ENCODE measurements around the gene GPX4. TPM values are rescaled to one million over a fixed set of nuclear protein-coding genes. Genes with fewer than 3 reads are reported as not detected.
A peak's percentile ranks its signal among the peaks of the same experiment; 100 is the strongest.

Gene GPX4
- total and polyA plus RNA-seq, 9 of the 15 experiments (the other 6 are each of a cell fraction or from before 2014, with no cell fraction given) = 61.4 to 661 (median 349) TPM

GRCh38 chr19:1104311-1105007, 665 bp downstream of the GPX4 start (continued):
- TF ChIP-seq, protein P1, sequence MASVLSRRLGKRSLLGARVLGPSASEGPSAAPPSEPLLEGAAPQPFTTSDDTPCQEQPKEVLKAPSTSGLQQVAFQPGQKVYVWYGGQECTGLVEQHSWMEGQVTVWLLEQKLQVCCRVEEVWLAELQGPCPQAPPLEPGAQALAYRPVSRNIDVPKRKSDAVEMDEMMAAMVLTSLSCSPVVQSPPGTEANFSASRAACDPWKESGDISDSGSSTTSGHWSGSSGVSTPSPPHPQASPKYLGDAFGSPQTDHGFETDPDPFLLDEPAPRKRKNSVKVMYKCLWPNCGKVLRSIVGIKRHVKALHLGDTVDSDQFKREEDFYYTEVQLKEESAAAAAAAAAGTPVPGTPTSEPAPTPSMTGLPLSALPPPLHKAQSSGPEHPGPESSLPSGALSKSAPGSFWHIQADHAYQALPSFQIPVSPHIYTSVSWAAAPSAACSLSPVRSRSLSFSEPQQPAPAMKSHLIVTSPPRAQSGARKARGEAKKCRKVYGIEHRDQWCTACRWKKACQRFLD (CRISPR knock-in tag; IDR thresholded peaks at IDR 0.05) = 0 out of 2 replicates have a peak, but pooled peaks have one; percentile 59
- TF ChIP-seq GATA2 (CRISPR knock-in tag; IDR thresholded peaks at IDR 0.05) (no peak), NFIC (IDR thresholded peaks at IDR 0.05) (0 out of 2 replicates have a peak, but pooled peaks have one; percentile 0), GATAD2A (IDR thresholded peaks at IDR 0.05) (0 out of 2 replicates have a peak, but pooled peaks have one; percentile 1), EGR1 (conservative IDR thresholded peaks at IDR 0.05) (peak; percentile 82), KDM5B (IDR thresholded peaks at IDR 0.05; ENCODE audit: insufficient replicate concordance, low read depth, low read length) (peak; percentile 35), ETV6 (IDR thresholded peaks at IDR 0.05; ENCODE audit: borderline replicate concordance in 1 of 2, low read depth in 2 of 2, low read length in 1 of 2) (no peak), ETV6 (CRISPR knock-in tag; IDR thresholded peaks at IDR 0.05; ENCODE audit: borderline replicate concordance) (0 out of 2 replicates have a peak, but pooled peaks have one; percentile 8), CXXC5 (CRISPR knock-in tag; IDR thresholded peaks at IDR 0.05) (peak; percentile 68), HOXB6 (CRISPR knock-in tag; IDR thresholded peaks at IDR 0.05; ENCODE audit: borderline replicate concordance) (no peak), RBM14 (IDR thresholded peaks at IDR 0.05; ENCODE audit: borderline replicate concordance, insufficient read depth, low read depth, low read length) (no peak), GABPA (tag; conservative IDR thresholded peaks at IDR 0.05; ENCODE audit: low read depth) (peak; percentile 37; the same call in 1 of the 2 replicates), SIN3A (IDR thresholded peaks at IDR 0.05; ENCODE audit: borderline replicate concordance in 2 of 2, control insufficient read depth in 1 of 2, low read depth in 2 of 2, low read length in 2 of 2) (peak; percentile 68 to 78; a peak in 2 of 4 replicates), MAZ (CRISPR knock-in tag; conservative IDR thresholded peaks at IDR 0.05 in 1 of 2, IDR thresholded peaks at IDR 0.05 in 1 of 2) (peak in 1 of 2 experiments; percentile 57; a peak in 2 of 4 replicates), CREM (IDR thresholded peaks at IDR 0.05; ENCODE audit: low read depth) (peak; percentile 90), NR0B1 (IDR thresholded peaks at IDR 0.05; ENCODE audit: partially characterized antibody) (no peak), NONO (IDR thresholded peaks at IDR 0.05; ENCODE audit: low read depth in 2 of 2, low read length in 1 of 2) (peak in 1 of 2 experiments; percentile 48; a peak in 2 of 4 replicates), FOXM1 (IDR thresholded peaks at IDR 0.05; ENCODE audit: low read depth) (no peak), FOXM1 (CRISPR knock-in tag; IDR thresholded peaks at IDR 0.05; ENCODE audit: low read depth) (0 out of 2 replicates have a peak, but pooled peaks have one; percentile 6), DMBX1 (CRISPR knock-in tag; IDR thresholded peaks at IDR 0.05; ENCODE audit: borderline replicate concordance) (no peak), CCNT2 (IDR thresholded peaks at IDR 0.05; ENCODE audit: borderline replicate concordance, extremely low read depth, insufficient read length, low read depth, low read length) (peak; percentile 75)
- TF ChIP-seq, protein P2, sequence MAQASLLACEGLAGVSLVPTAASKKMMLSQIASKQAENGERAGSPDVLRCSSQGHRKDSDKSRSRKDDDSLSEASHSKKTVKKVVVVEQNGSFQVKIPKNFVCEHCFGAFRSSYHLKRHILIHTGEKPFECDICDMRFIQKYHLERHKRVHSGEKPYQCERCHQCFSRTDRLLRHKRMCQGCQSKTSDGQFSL (CRISPR knock-in tag; IDR thresholded peaks at IDR 0.05) = no peak; the same call in 1 of the 2 replicates
- TF ChIP-seq, protein P2 (tag; IDR thresholded peaks at IDR 0.05) = peak in 1 of 2 experiments; percentile 48; a peak in 1 of 4 replicates
